Stomach (tissue), 4 donors: ENCODE data around the gene HTT.

Source experiments
- CTCF ChIP-seq, 7 experiments: fragments of 450-650 bp in 4 of 7; fragments of 200-600 bp in 3 of 7; sonication (generic) in 3 of 7; IDR thresholded peaks; one replicate each; pipeline ENCODE4 v1.5.1; 2016 to 2019; ENCODE audit warnings: antibody characterized with exemption in 7 of 7, control low read depth in 2 of 7, mild to moderate bottlenecking in 1 of 7
- POLR2A ChIP-seq, 4 donors: fragments of 450-650 bp; IDR thresholded peaks; one replicate each; pipeline ENCODE4 v1.6.1; 2016; ENCODE audit warnings: antibody characterized with exemption in 4 of 4, control low read depth in 2 of 4, mild to moderate bottlenecking in 1 of 4, moderate library complexity in 1 of 4
- POLR2AphosphoS5 ChIP-seq, 3 donors: sonication (generic); formaldehyde crosslinking; IDR thresholded peaks; one replicate each; pipeline ENCODE4 v1.6.1; 2016; ENCODE audit warnings: antibody characterized with exemption in 3 of 3

- TF ChIP-seq CTCF (IDR thresholded peaks at IDR 0.05): no peak
- TF ChIP-seq POLR2A (IDR thresholded peaks at IDR 0.05): no peak
- TF ChIP-seq POLR2AphosphoS5 (IDR thresholded peaks at IDR 0.05): no peak
Measured at GRCh38 chr4:3256230-3257102, 182.0 kb downstream of the HTT start.
